ENCODE data around the gene JADE3. TPM values are rescaled to one million over a fixed set of nuclear protein-coding genes. Genes with fewer than 3 reads are reported as not detected.
A peak's percentile ranks its signal among the peaks of the same experiment; 100 is the strongest.

The JADE3 gene
- total RNA-seq, 4 donors from 2014 or later = 2.0 to 10.9 (median 2.9) TPM

- Histone ChIP-seq H3K9me3 (no peaks in the 10 kb centered on the region), H3K4me1 (no peaks in the 10 kb centered on the region), H3K27me3 (no peaks in the 10 kb centered on the region), H3K4me3 (peak overlapping the region in 3 of 4 donors; percentile 44 to 55 (median 50)), H3K27ac (no peak overlapping the region), H3K36me3 (no peaks in the 10 kb centered on the region)
- DNase-seq = peak; percentile 45 to 60
- peak; percentile 60 to 84 for ATAC-seq
- no peak for TF ChIP-seq POLR2A (IDR thresholded peaks at IDR 0.05)
- peak; percentile 38 to 63 (median 52) for TF ChIP-seq CTCF (IDR thresholded peaks at IDR 0.05 in 4 of 5, conservative IDR thresholded peaks at IDR 0.05 in 1 of 5)
- in situ Hi-C loops (cut with MboI; ENCODE audit: low sequenced_read_pairs in 4 of 4) = loop anchor here in 1 of 4 donors (10.0 kb wide), 2 partner anchors 131 to 191 kb away; no protein-coding TSS in a partner anchor
- intact Hi-C loops (cut with DNase I; ENCODE audit: low total_unique reads) = loop anchor here (1.0 to 5.0 kb wide), 3 partner anchors 75 to 189 kb away; no protein-coding TSS in a partner anchor
Observed at GRCh38 chrX:46903458-46904242, 8.6 kb upstream of the JADE3 start.

- in situ Hi-C loops (cut with MboI; ENCODE audit: low sequenced_read_pairs in 4 of 4) (loop anchor here in 1 of 4 donors (10.0 kb wide), 2 partner anchors 130 to 190 kb away; no protein-coding TSS in a partner anchor), intact Hi-C loops (cut with DNase I; ENCODE audit: low total_unique reads) (loop anchor here (2.0 to 5.0 kb wide), 2 partner anchors 74 to 188 kb away; no protein-coding TSS in a partner anchor)
- H3K4me3 ChIP-seq = no peak overlapping the region
- no peaks in the 10 kb centered on the region for H3K36me3 ChIP-seq
- DNase-seq (no peak), ATAC-seq (no peak)
- H3K27ac ChIP-seq = no peak overlapping the region
- H3K27me3 ChIP-seq = no peaks in the 10 kb centered on the region
- H3K9me3 ChIP-seq = no peaks in the 10 kb centered on the region
- TF ChIP-seq CTCF (IDR thresholded peaks at IDR 0.05 in 4 of 5, conservative IDR thresholded peaks at IDR 0.05 in 1 of 5) (no peak), POLR2A (IDR thresholded peaks at IDR 0.05) (no peak)
- no peaks in the 10 kb centered on the region for H3K4me1 ChIP-seq
Observed at GRCh38 chrX:46904626-46905025, 7.6 kb upstream of the JADE3 start.

GRCh38 chrX:46910415-46910814 lies 1.8 kb upstream of the JADE3 start:
- H3K4me1 ChIP-seq = peaks cover 0 to 5% of the 10 kb centered on the region in 2 donors
- no peak for ATAC-seq
- no peaks in the 10 kb centered on the region for H3K36me3 ChIP-seq
- H3K27ac ChIP-seq = no peak overlapping the region
- TF ChIP-seq CTCF (IDR thresholded peaks at IDR 0.05 in 4 of 5, conservative IDR thresholded peaks at IDR 0.05 in 1 of 5) (no peak), POLR2A (IDR thresholded peaks at IDR 0.05) (no peak)
- peaks cover 0 to 4% (median 0%) of the 10 kb centered on the region in 3 donors for H3K27me3 ChIP-seq
- in situ Hi-C loops (cut with MboI; ENCODE audit: low sequenced_read_pairs in 4 of 4) = no loop called here
- intact Hi-C loops (cut with DNase I; ENCODE audit: low total_unique reads) = no loop called here
- no peak for DNase-seq
- H3K9me3 ChIP-seq = no peaks in the 10 kb centered on the region
- no peak overlapping the region for H3K4me3 ChIP-seq

- TF ChIP-seq CTCF (IDR thresholded peaks at IDR 0.05 in 4 of 5, conservative IDR thresholded peaks at IDR 0.05 in 1 of 5) (peak in 4 of 5 experiments; percentile 27 to 47 (median 40)), POLR2A (IDR thresholded peaks at IDR 0.05) (no peak)
- DNase-seq = no peak
- in situ Hi-C loops (cut with MboI; ENCODE audit: low sequenced_read_pairs in 4 of 4) = no loop called here
- Histone ChIP-seq H3K27ac (peak overlapping the region; percentile 20 to 58 (median 48)), H3K4me1 (peaks cover 0 to 5% of the 10 kb centered on the region in 2 donors), H3K4me3 (peak overlapping the region; percentile 56 to 69 (median 64)), H3K36me3 (no peaks in the 10 kb centered on the region), H3K9me3 (no peaks in the 10 kb centered on the region), H3K27me3 (peaks cover 0 to 4% (median 0%) of the 10 kb centered on the region in 3 donors)
- peak; percentile 52 to 56 for ATAC-seq
- intact Hi-C loops (cut with DNase I; ENCODE audit: low total_unique reads) = no loop called here
Observed at GRCh38 chrX:46912603-46913491, 626 bp downstream of the JADE3 start.
